IPS DF 4.7 (cell line): ENCODE data around the gene GNA12.
"Not testable (repeated sequence)": the region's sequence is repeated elsewhere in the genome, so short reads cannot be mapped to it uniquely, and the experiment has no call there.

Source experiments
- DNase-seq: peaks from one replicate; pipeline ENCODE4 v3.0.0-alpha.2; 2013; ENCODE audit warnings: low spot score; ENCODE audit errors: extremely low read depth

GNA12 gene

GRCh38 chr7:2729893-2730716 is 114.0 kb downstream of the GNA12 start:
- DNase-seq = no peak

GRCh38 chr7:2729031-2729892 is 114.8 kb downstream of the GNA12 start:
- DNase-seq = no peak

- DNase-seq = no peak
Observed at GRCh38 chr7:2728316-2729030, 115.6 kb downstream of the GNA12 start.

- not testable (repeated sequence) for DNase-seq
Observed at GRCh38 chr7:2727206-2727605, 116.9 kb downstream of the GNA12 start.

GRCh38 chr7:2726316-2727018 is 117.6 kb downstream of the GNA12 start:
- DNase-seq = no peak

GRCh38 chr7:2725178-2726105 is 118.7 kb downstream of the GNA12 start:
- DNase-seq = no peak

GRCh38 chr7:2724453-2725177 is 119.5 kb downstream of the GNA12 start:
- no peak for DNase-seq

GRCh38 chr7:2724036-2724435 is 120.1 kb downstream of the GNA12 start:
- not testable (repeated sequence) for DNase-seq

GRCh38 chr7:2723138-2723850 is 120.8 kb downstream of the GNA12 start:
- no peak for DNase-seq

- no peak for DNase-seq
Observed at GRCh38 chr7:2722591-2722990, 121.5 kb downstream of the GNA12 start.

- DNase-seq = no peak
Observed at GRCh38 chr7:2721842-2722241, 122.3 kb downstream of the GNA12 start.

- no peak for DNase-seq
Observed at GRCh38 chr7:2720024-2720423, 124.1 kb downstream of the GNA12 start.

- no peak for DNase-seq
Observed at GRCh38 chr7:2719007-2719406, 125.1 kb downstream of the GNA12 start.

- no peak for DNase-seq
Observed at GRCh38 chr7:2718296-2718965, 125.7 kb downstream of the GNA12 start.

- DNase-seq = no peak
Observed at GRCh38 chr7:2717293-2718261, 126.5 kb downstream of the GNA12 start.

- DNase-seq = no peak
Observed at GRCh38 chr7:2716906-2717292, 127.2 kb downstream of the GNA12 start.

- no peak for DNase-seq
Observed at GRCh38 chr7:2716488-2716887, 127.6 kb downstream of the GNA12 start.
